Suprapubic skin (tissue), 4 donors: ENCODE results near the gene DDX27. TPM values are rescaled to one million over a fixed set of nuclear protein-coding genes. Genes with fewer than 3 reads are reported as not detected.

Experiments used
- DNase-seq, 2 donors: peaks; one replicate each; pipeline ENCODE4 v3.0.0-alpha.2; 2019; ENCODE audit warnings: low spot score in 2 of 2
- H3K27ac ChIP-seq: fragments of 200-600 bp; sonication (generic); one replicate; pipeline ENCODE4 v1.5.1; 2019
- H3K27me3 ChIP-seq: fragments of 200-600 bp; sonication (generic); one replicate; pipeline ENCODE4 v1.5.1; 2019
- H3K36me3 ChIP-seq: fragments of 200-600 bp; sonication (generic); one replicate; pipeline ENCODE4 v1.5.1; 2019
- H3K4me1 ChIP-seq: fragments of 200-600 bp; sonication (generic); one replicate; pipeline ENCODE4 v1.5.1; 2019
- H3K4me3 ChIP-seq: fragments of 200-600 bp; sonication (generic); one replicate; pipeline ENCODE4 v1.5.1; 2019; ENCODE audit warnings: mild to moderate bottlenecking
- H3K9me3 ChIP-seq: fragments of 200-600 bp; sonication (generic); one replicate; pipeline ENCODE4 v1.5.1; 2019
- CTCF ChIP-seq, 2 donors: fragments of 200-600 bp in 1 of 2; fragments of 450-650 bp in 1 of 2; sonication (generic) in 1 of 2; IDR thresholded peaks; one replicate each; pipeline ENCODE4 v1.5.1; 2016 to 2019; ENCODE audit warnings: antibody characterized with exemption in 2 of 2, mild to moderate bottlenecking in 1 of 2, moderate library complexity in 1 of 2
- EP300 ChIP-seq: sonication (generic); formaldehyde crosslinking; IDR thresholded peaks from one replicate; pipeline ENCODE4 v1.6.1; 2017; ENCODE audit warnings: antibody characterized with exemption
- POLR2A ChIP-seq, 2 donors: fragments of 450-650 bp; IDR thresholded peaks; one replicate each; pipeline ENCODE4 v1.6.1; 2017; ENCODE audit warnings: antibody characterized with exemption in 2 of 2, mild to moderate bottlenecking in 2 of 2, moderate library complexity in 2 of 2
- POLR2AphosphoS5 ChIP-seq, 3 donors: sonication (generic); formaldehyde crosslinking; IDR thresholded peaks; one replicate each; pipeline ENCODE4 v1.6.1; 2017; ENCODE audit warnings: antibody characterized with exemption in 3 of 3
- WGBS: methylation state at CpG from one replicate; pipeline ENCODE4 v1.1.5; 2018; 5-methylcytosine and 5-hydroxymethylcytosine counted together
- total RNA-seq, 4 donors: library from RNA; depleted of rRNA; stranded (reverse); fragments of >200 nt; gene quantifications; one replicate each; pipeline ENCODE4 v1.1.0, GENCODE V29; 2016

Gene DDX27
- total RNA-seq, 4 donors from 2014 or later, result 29.3 to 49.5 (median 38.0) TPM

- no peak for DNase-seq
- Histone ChIP-seq H3K9me3 (peaks cover 14% of the 10 kb centered on the region), H3K4me1 (peaks cover 5% of the 10 kb centered on the region), H3K27me3 (no peaks in the 10 kb centered on the region), H3K4me3 (peak overlapping the region; percentile 7), H3K36me3 (peaks cover 74% of the 10 kb centered on the region), H3K27ac (peak overlapping the region; percentile 51)
- TF ChIP-seq POLR2AphosphoS5 (IDR thresholded peaks at IDR 0.05) (no peak), EP300 (no peak)
- WGBS, result 86% methylated on average over 10 of the region's 10 CpGs
Measured at GRCh38 chr20:49288784-49289696, 69.8 kb downstream of the DDX27 start.

- Histone ChIP-seq H3K27me3 (no peaks in the 10 kb centered on the region), H3K9me3 (peaks cover 14% of the 10 kb centered on the region), H3K27ac (no peak overlapping the region), H3K36me3 (peaks cover 63% of the 10 kb centered on the region), H3K4me1 (peaks cover 5% of the 10 kb centered on the region), H3K4me3 (no peak overlapping the region)
- TF ChIP-seq POLR2AphosphoS5 (IDR thresholded peaks at IDR 0.05), result no peak
- DNase-seq, result no peak
- WGBS, result 90% methylated on average over 6 of the region's 6 CpGs
Measured at GRCh38 chr20:49290608-49291191, 71.5 kb downstream of the DDX27 start.

- H3K4me1 ChIP-seq, result peaks cover 5% of the 10 kb centered on the region
- 84% methylated on average over 1 of the region's 1 CpG for whole genome bisulfite sequencing
- DNase-seq, result no peak
- no peak overlapping the region for H3K27ac ChIP-seq
- TF ChIP-seq POLR2AphosphoS5 (IDR thresholded peaks at IDR 0.05), result no peak
- TF ChIP-seq EP300, result no peak
- TF ChIP-seq POLR2A (IDR thresholded peaks at IDR 0.05), result no peak
- TF ChIP-seq CTCF (IDR thresholded peaks at IDR 0.05), result no peak
- peaks cover 9% of the 10 kb centered on the region for H3K9me3 ChIP-seq
- H3K27me3 ChIP-seq, result no peaks in the 10 kb centered on the region
- H3K36me3 ChIP-seq, result peaks cover 58% of the 10 kb centered on the region
- H3K4me3 ChIP-seq, result no peak overlapping the region
Measured at GRCh38 chr20:49291200-49291599, 72.0 kb downstream of the DDX27 start.

GRCh38 chr20:49292010-49292409 is 72.8 kb downstream of the DDX27 start:
- peaks cover 5% of the 10 kb centered on the region for H3K4me1 ChIP-seq
- H3K27me3 ChIP-seq, result no peaks in the 10 kb centered on the region
- DNase-seq, result no peak
- H3K36me3 ChIP-seq, result peaks cover 49% of the 10 kb centered on the region
- H3K9me3 ChIP-seq, result peaks cover 1% of the 10 kb centered on the region
- no peak overlapping the region for H3K4me3 ChIP-seq
- WGBS, result 83% methylated on average over 3 of the region's 3 CpGs
- TF ChIP-seq EP300, result no peak
- TF ChIP-seq POLR2AphosphoS5 (IDR thresholded peaks at IDR 0.05), result no peak
- TF ChIP-seq CTCF (IDR thresholded peaks at IDR 0.05), result no peak
- TF ChIP-seq POLR2A (IDR thresholded peaks at IDR 0.05), result no peak
- no peak overlapping the region for H3K27ac ChIP-seq

- Histone ChIP-seq H3K36me3 (peaks cover 38% of the 10 kb centered on the region), H3K4me3 (no peak overlapping the region), H3K9me3 (no peaks in the 10 kb centered on the region), H3K27ac (no peak overlapping the region), H3K27me3 (no peaks in the 10 kb centered on the region), H3K4me1 (peaks cover 4% of the 10 kb centered on the region)
- 97% methylated on average over 6 of the region's 6 CpGs for WGBS
- no peak for TF ChIP-seq POLR2AphosphoS5 (IDR thresholded peaks at IDR 0.05)
- no peak for TF ChIP-seq EP300
- no peak for TF ChIP-seq POLR2A (IDR thresholded peaks at IDR 0.05)
- DNase-seq, result no peak
Measured at GRCh38 chr20:49293122-49293521, 73.9 kb downstream of the DDX27 start.

Other genes starting within 250 kb of the DDX27 start
- 10 to 100 TPM; 38.4 to 47.0 (median 42.6) TPM for gene CSE1L, start 173.1 kb upstream of the DDX27 start, total RNA-seq
- gene STAU1, start 31.1 kb upstream of the DDX27 start, total RNA-seq, result 10 to 100 TPM; 53.0 to 79.1 (median 69.9) TPM
- gene ZNFX1, start 58.6 kb downstream of the DDX27 start, total RNA-seq, result 10 to 100 TPM; 25.9 to 36.1 (median 33.2) TPM